ENCODE results near the gene FOXP3. TPM values are rescaled to one million over a fixed set of nuclear protein-coding genes. Genes with fewer than 3 reads are reported as not detected.

Gene FOXP3
- total RNA-seq: under 0.01 TPM in 1 of 2 replicates, not detected in the other

DNA sequence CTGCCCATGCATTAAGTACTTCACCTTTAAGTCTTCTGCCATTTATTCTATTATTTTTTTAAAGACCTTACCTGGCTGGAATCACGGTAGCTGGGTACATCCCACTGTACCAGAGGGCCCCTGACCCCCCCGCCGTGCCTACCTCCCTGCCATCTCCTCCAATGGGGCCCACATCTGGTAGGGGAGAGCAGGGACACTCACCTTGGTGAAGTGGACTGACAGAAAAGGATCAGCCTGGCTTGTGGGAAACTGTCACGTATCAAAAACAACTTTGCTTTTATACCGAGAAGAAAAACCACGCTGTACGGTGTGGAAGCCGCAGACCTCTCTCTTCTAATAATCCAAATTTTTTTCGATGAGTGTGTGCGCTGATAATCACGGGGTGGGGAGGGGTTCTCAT, at the start of gene FOXP3:
Gene FOXP3 (minus strand): TSS at position 251 of the 400 bp plus-strand sequence. CDS start 6,205 bp downstream, outside the sequence.

DNA sequence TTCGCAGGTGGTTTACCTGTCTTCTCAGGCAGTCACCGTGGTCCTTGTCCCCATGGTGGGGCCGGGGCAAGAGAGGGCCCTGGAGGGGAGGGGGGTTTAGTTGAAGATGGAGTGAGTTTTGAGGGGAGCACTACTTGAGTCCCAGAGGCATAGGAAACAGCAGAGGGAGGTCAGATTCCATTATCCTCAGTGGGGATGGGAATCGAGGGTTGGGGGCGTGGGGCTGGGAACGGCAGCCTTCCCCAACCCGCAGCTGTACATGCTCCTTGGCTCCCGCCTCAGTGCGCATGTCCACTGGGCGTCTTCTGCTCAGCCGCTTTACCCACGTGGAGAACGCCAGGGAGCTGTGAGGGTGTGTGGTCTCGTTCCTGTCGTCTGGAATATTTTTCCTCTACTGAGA, 38.8 kb upstream of the FOXP3 start, which contains the start of gene GAGE10:
Gene GAGE10 (plus strand): TSS at position 301 of the 400 bp plus-strand sequence. CDS start 1,214 bp downstream, outside the sequence.

GRCh38 chrX:49269767-49270248, 5.3 kb upstream of the FOXP3 start, which contains the start of gene PPP1R3F:
Gene PPP1R3F, plus strand, starts transcription at chrX:49269793. Its CDS starts 77 bp downstream, at chrX:49269870.

DNA sequence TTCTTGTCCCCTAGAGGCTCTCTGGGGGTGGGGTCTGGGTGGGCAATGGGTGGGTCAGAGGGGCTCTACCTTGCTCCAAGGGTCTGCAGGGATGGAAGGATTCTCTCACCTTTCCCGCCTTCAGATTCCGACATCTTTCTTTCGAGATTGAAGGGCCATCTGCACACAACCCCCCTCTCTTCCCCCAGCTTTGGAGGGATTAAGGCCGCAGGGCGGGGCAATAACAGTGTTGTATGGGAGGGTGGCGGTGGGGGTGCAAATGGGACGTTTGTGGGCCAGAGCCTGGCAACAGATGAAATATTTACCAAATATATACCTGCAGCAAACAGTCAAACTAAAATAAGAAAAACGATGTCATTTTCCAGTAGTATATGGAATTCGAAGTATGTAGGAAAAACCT, 31.3 kb downstream of the FOXP3 start, which contains the start of gene CACNA1F:
Gene CACNA1F (minus strand): TSS at position 165 of the 400 bp plus-strand sequence. CDS start 31 bp downstream, at position 134.

Other genes with a start within 250 kb of the FOXP3 start
- gene TFE3, start 221.4 kb downstream of the FOXP3 start, total RNA-seq: 29.1 and 33.0 TPM in 2 replicates
- 0.19 and 0.28 TPM in 2 replicates for gene CCDC120, start 205.7 kb downstream of the FOXP3 start, total RNA-seq
- 5.8 and 7.0 TPM in 2 replicates for gene PRAF2, start 190.7 kb downstream of the FOXP3 start, total RNA-seq
- gene WDR45, start 184.8 kb downstream of the FOXP3 start, total RNA-seq: 29.3 and 31.2 TPM in 2 replicates
- gene GPKOW, start 141.0 kb downstream of the FOXP3 start, total RNA-seq: 18.0 and 22.4 TPM in 2 replicates
- gene MAGIX, start 102.0 kb downstream of the FOXP3 start, total RNA-seq: 1.7 and 2.5 TPM in 2 replicates
- gene PLP2, start 92.8 kb downstream of the FOXP3 start, total RNA-seq: 3.7 and 15.1 TPM in 2 replicates
- gene PRICKLE3, start 78.3 kb downstream of the FOXP3 start, total RNA-seq: 5.0 and 6.2 TPM in 2 replicates
- gene SYP, start 64.5 kb downstream of the FOXP3 start, total RNA-seq: 0.19 and 0.28 TPM in 2 replicates
- 0.19 TPM in 1 of 2 replicates, not detected in the other for gene CACNA1F, start 31.4 kb downstream of the FOXP3 start, total RNA-seq
- gene CCDC22, start 29.2 kb downstream of the FOXP3 start, total RNA-seq: 5.9 and 18.4 TPM in 2 replicates
- gene PPP1R3F, start 5.1 kb upstream of the FOXP3 start, total RNA-seq: 4.4 and 7.3 TPM in 2 replicates
- gene GAGE10, start 38.9 kb upstream of the FOXP3 start, total RNA-seq: not detected in 2 replicates
- not detected in 2 replicates for gene GAGE12J, start 57.3 kb upstream of the FOXP3 start, total RNA-seq
- not detected in 2 replicates for gene GAGE13, start 66.9 kb upstream of the FOXP3 start, total RNA-seq

All from regular cardiac myocyte (primary cell).